H9 (cell line): Measurements from ENCODE around the gene UTF1. TPM values are rescaled to one million over a fixed set of nuclear protein-coding genes. Genes with fewer than 3 reads are reported as not detected.

ENCODE experiments used
- DNase-seq: peaks from one replicate; pipeline ENCODE4 v3.0.0-alpha.2; 2017
- H2AFZ ChIP-seq: one replicate; pipeline ENCODE4 v1.6.1; 2013; ENCODE audit warnings: mild to moderate bottlenecking, low read length, control low read depth, moderate library complexity
- H2AK5ac ChIP-seq: 2 replicates; pipeline ENCODE4 v1.6.1; 2013; ENCODE audit warnings: low read length, control low read depth, mixed read lengths; ENCODE audit not compliant: insufficient read length
- H2BK120ac ChIP-seq: one replicate; pipeline ENCODE4 v1.6.1; 2013; ENCODE audit warnings: low read depth, mild to moderate bottlenecking, low read length, control low read depth, inconsistent platforms; ENCODE audit not compliant: poor library complexity, severe bottlenecking
- H2BK12ac ChIP-seq: 2 replicates; pipeline ENCODE4 v1.6.1; 2013; ENCODE audit warnings: low read length, control low read depth, mixed read lengths, low read depth; ENCODE audit not compliant: insufficient read length
- H2BK15ac ChIP-seq: 2 replicates; pipeline ENCODE4 v1.6.1; 2013; ENCODE audit warnings: low read depth, low read length, control low read depth
- H2BK20ac ChIP-seq: one replicate; pipeline ENCODE4 v1.6.1; 2013; ENCODE audit warnings: low read depth, mild to moderate bottlenecking, low read length, control low read depth, inconsistent platforms; ENCODE audit not compliant: poor library complexity, severe bottlenecking
- H2BK5ac ChIP-seq: 2 replicates; pipeline ENCODE4 v1.6.1; 2013; ENCODE audit warnings: low read length, control low read depth, mixed read lengths; ENCODE audit not compliant: insufficient read length
- H3K14ac ChIP-seq: 2 replicates; pipeline ENCODE4 v1.6.1; 2013; ENCODE audit warnings: low read length, control low read depth; ENCODE audit not compliant: insufficient read depth
- H3K18ac ChIP-seq: 2 replicates; pipeline ENCODE4 v1.6.1; 2013; ENCODE audit warnings: low read depth, mild to moderate bottlenecking, mixed read lengths, low read length, control low read depth; ENCODE audit not compliant: insufficient read length
- H3K23ac ChIP-seq: 2 replicates; pipeline ENCODE4 v1.6.1; 2013; ENCODE audit warnings: low read length, control low read depth, mixed read lengths, low read depth; ENCODE audit not compliant: insufficient read length
- H3K23me2 ChIP-seq: 2 replicates; pipeline ENCODE4 v1.6.1; 2013; ENCODE audit warnings: low read depth, mild to moderate bottlenecking, mixed read lengths, low read length, control low read depth; ENCODE audit not compliant: insufficient read length, poor library complexity, severe bottlenecking
- H3K27ac ChIP-seq: 2 replicates; pipeline ENCODE4 v1.5.1; 2013; ENCODE audit warnings: low read length, control low read depth, mixed read lengths, low read depth; ENCODE audit not compliant: insufficient read length
- H3K27me3 ChIP-seq: 2 replicates; pipeline ENCODE4 v1.6.1; 2013; ENCODE audit warnings: low read length, control low read depth, inconsistent platforms; ENCODE audit not compliant: insufficient read depth
- H3K4ac ChIP-seq: 2 replicates; pipeline ENCODE4 v1.6.1; 2013; ENCODE audit warnings: low read depth, mild to moderate bottlenecking, control low read depth, inconsistent platforms, low read length, moderate library complexity
- H3K4me1 ChIP-seq: 2 replicates; pipeline ENCODE4 v1.6.1; 2013; ENCODE audit warnings: low read length, control low read depth, inconsistent platforms; ENCODE audit not compliant: insufficient read depth
- H3K4me2 ChIP-seq: 2 replicates; pipeline ENCODE4 v1.6.1; 2013; ENCODE audit warnings: low read length, control low read depth, mixed read lengths; ENCODE audit not compliant: insufficient read length, insufficient read depth
- H3K56ac ChIP-seq: 2 replicates; pipeline ENCODE4 v1.6.1; 2013; ENCODE audit warnings: low read depth, mild to moderate bottlenecking, mixed read lengths, low read length, control low read depth; ENCODE audit not compliant: insufficient read length
- H3K79me1 ChIP-seq: 2 replicates; pipeline ENCODE4 v1.6.1; 2013; ENCODE audit warnings: low read depth, mild to moderate bottlenecking, moderate library complexity, low read length, control low read depth, inconsistent platforms; ENCODE audit not compliant: insufficient read depth, poor library complexity, severe bottlenecking
- H3K79me2 ChIP-seq: 2 replicates; pipeline ENCODE4 v1.6.1; 2013; ENCODE audit warnings: low read length, control low read depth, inconsistent platforms; ENCODE audit not compliant: insufficient read depth
- H3K9ac ChIP-seq: 2 replicates; pipeline ENCODE4 v1.6.1; 2013; ENCODE audit warnings: low read length, control low read depth, mixed read lengths; ENCODE audit not compliant: insufficient read length; ENCODE audit errors: extremely low read depth
- H3K9me3 ChIP-seq: one replicate; pipeline ENCODE4 v1.6.1; 2013; ENCODE audit warnings: low read depth, low read length, inconsistent platforms; ENCODE audit not compliant: control insufficient read depth
- H3T11ph ChIP-seq: one replicate; pipeline ENCODE4 v1.6.1; 2013; ENCODE audit warnings: mild to moderate bottlenecking, low read length, control low read depth, inconsistent platforms
- H4K20me1 ChIP-seq: one replicate; pipeline ENCODE4 v1.6.1; 2013; ENCODE audit not compliant: control insufficient read depth, insufficient read length, insufficient read depth
- H4K5ac ChIP-seq: 2 replicates; pipeline ENCODE4 v1.6.1; 2013; ENCODE audit warnings: low read depth, mild to moderate bottlenecking, mixed read lengths, low read length, control low read depth; ENCODE audit not compliant: insufficient read length
- H4K8ac ChIP-seq: replicated peaks from 2 replicates; pipeline ENCODE4 v1.6.1; 2013; ENCODE audit warnings: low read length, control low read depth, mixed read lengths, low read depth; ENCODE audit not compliant: insufficient read length
- H4K91ac ChIP-seq: 2 replicates; pipeline ENCODE4 v1.6.1; 2013; ENCODE audit warnings: low read depth, mild to moderate bottlenecking, moderate library complexity, mixed read lengths, low read length, control low read depth; ENCODE audit not compliant: insufficient read length
- H3K27ac Mint-ChIP-seq, 3 experiments: 2 replicates in 2 of 3; 3 replicates in 1 of 3; pipeline ENCODE4 v1.8.0; 2020 to 2021; ENCODE audit warnings: mixed read lengths in 3 of 3, mild to moderate bottlenecking in 1 of 3, moderate library complexity in 1 of 3
- H3K27me3 Mint-ChIP-seq: 2 replicates; pipeline ENCODE4 v1.8.0; 2021; ENCODE audit warnings: low read depth, mild to moderate bottlenecking, moderate library complexity, mixed read lengths
- H3K36me3 Mint-ChIP-seq, 3 experiments: 2 replicates in 2 of 3; 3 replicates in 1 of 3; pipeline ENCODE4 v1.8.0; 2020 to 2021; ENCODE audit warnings: low read depth in 3 of 3, mixed read lengths in 3 of 3; ENCODE audit not compliant: insufficient read depth in 1 of 3
- H3K4me1 Mint-ChIP-seq, 2 experiments: 2 replicates each; pipeline ENCODE4 v1.8.0; 2020; ENCODE audit warnings: mixed read lengths in 2 of 2
- H3K4me3 Mint-ChIP-seq, 2 experiments: 2 replicates in 1 of 2; 3 replicates in 1 of 2; pipeline ENCODE4 v1.8.0; 2020 to 2021; ENCODE audit warnings: mild to moderate bottlenecking in 2 of 2, mixed read lengths in 2 of 2, moderate library complexity in 1 of 2
- H3K9me3 Mint-ChIP-seq, 2 experiments: 2 replicates in 1 of 2; 3 replicates in 1 of 2; pipeline ENCODE4 v1.8.0; 2020; ENCODE audit warnings: mild to moderate bottlenecking in 2 of 2, mixed read lengths in 2 of 2, moderate library complexity in 1 of 2
- WGBS: extraction: QIAGEN DNeasy Blood & Tissue Kit; methylation state at CpG from one replicate; pipeline ENCODE4 v1.1.7; 2013; ENCODE audit warnings: missing lambda C conversion rate, low lambda C conversion rate, mixed read lengths; ENCODE audit not compliant: insufficient read length; ENCODE audit errors: extremely low coverage; 5-methylcytosine and 5-hydroxymethylcytosine counted together
- total RNA-seq: library from RNA; stranded (reverse); gene quantifications from 2 replicates; pipeline ENCODE4 v1.2.1, GENCODE V29; 2021
- TF ChIP-seq, protein P1 (sequence below): fragments of 200-600 bp; sonication (generic); conservative IDR thresholded peaks from 3 replicates; pipeline ENCODE4 v1.8.0; 2021; ENCODE audit warnings: antibody characterized with exemption, mild to moderate bottlenecking

Gene UTF1
- total RNA-seq, 1 experiment from 2014 or later, result 31.5 TPM

- no peak overlapping the region for H3K9ac ChIP-seq
- Mint-ChIP-seq H3K4me1 (peaks cover 8 to 21% of the 10 kb centered on the region in 2 experiments), H3K36me3 (no peaks in the 10 kb centered on the region), H3K4me3 (no peak overlapping the region), H3K27me3 (peaks cover 6% of the 10 kb centered on the region), H3K27ac (peak overlapping the region in 1 of 3 experiments; percentile 40; a peak in 1 of 7 replicates), H3K9me3 (no peaks in the 10 kb centered on the region; a peak in 2 of 5 replicates)
- no peak overlapping the region for H3K56ac ChIP-seq
- H3K23ac ChIP-seq, result no peak overlapping the region
- no peaks in the 10 kb centered on the region for H3K9me3 ChIP-seq
- no peak for DNase-seq
- H2BK12ac ChIP-seq, result no peak overlapping the region
- no peak overlapping the region for H4K5ac ChIP-seq
- no peak overlapping the region for H4K8ac ChIP-seq
- no peak overlapping the region for H2AK5ac ChIP-seq
- H2BK15ac ChIP-seq, result no peak overlapping the region
- H2BK120ac ChIP-seq, result no peak overlapping the region
- H2AFZ ChIP-seq, result no peak overlapping the region
- no CpG with 5 or more reads among the region's 22 CpGs for WGBS
- no peak overlapping the region for H2BK20ac ChIP-seq
- H3K4me1 ChIP-seq, result no peaks in the 10 kb centered on the region
- H3K79me2 ChIP-seq, result no peaks in the 10 kb centered on the region
- TF ChIP-seq, protein P1, sequence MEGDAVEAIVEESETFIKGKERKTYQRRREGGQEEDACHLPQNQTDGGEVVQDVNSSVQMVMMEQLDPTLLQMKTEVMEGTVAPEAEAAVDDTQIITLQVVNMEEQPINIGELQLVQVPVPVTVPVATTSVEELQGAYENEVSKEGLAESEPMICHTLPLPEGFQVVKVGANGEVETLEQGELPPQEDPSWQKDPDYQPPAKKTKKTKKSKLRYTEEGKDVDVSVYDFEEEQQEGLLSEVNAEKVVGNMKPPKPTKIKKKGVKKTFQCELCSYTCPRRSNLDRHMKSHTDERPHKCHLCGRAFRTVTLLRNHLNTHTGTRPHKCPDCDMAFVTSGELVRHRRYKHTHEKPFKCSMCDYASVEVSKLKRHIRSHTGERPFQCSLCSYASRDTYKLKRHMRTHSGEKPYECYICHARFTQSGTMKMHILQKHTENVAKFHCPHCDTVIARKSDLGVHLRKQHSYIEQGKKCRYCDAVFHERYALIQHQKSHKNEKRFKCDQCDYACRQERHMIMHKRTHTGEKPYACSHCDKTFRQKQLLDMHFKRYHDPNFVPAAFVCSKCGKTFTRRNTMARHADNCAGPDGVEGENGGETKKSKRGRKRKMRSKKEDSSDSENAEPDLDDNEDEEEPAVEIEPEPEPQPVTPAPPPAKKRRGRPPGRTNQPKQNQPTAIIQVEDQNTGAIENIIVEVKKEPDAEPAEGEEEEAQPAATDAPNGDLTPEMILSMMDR, result no peak
- H4K20me1 ChIP-seq, result no peaks in the 10 kb centered on the region
- H3K23me2 ChIP-seq, result no peaks in the 10 kb centered on the region
- no peak overlapping the region for H3K4ac ChIP-seq
- H3K79me1 ChIP-seq, result no peaks in the 10 kb centered on the region
- H4K91ac ChIP-seq, result no peak overlapping the region
- H3K14ac ChIP-seq, result no peak overlapping the region
- no peak overlapping the region for H3K18ac ChIP-seq
- H3K4me2 ChIP-seq, result no peak overlapping the region
- no peak overlapping the region for H3T11ph ChIP-seq
- H3K27ac ChIP-seq, result no peak overlapping the region
- H3K27me3 ChIP-seq, result no peaks in the 10 kb centered on the region
- no peak overlapping the region for H2BK5ac ChIP-seq
Observed at GRCh38 chr10:133253361-133253955, 23.4 kb downstream of the UTF1 start.
